Natural killer cell (primary cell): ENCODE data around the gene ATP10D. TPM values are rescaled to one million over a fixed set of nuclear protein-coding genes. Genes with fewer than 3 reads are reported as not detected.

Experiments used
- ATAC-seq, 3 donors: fragments of 150-1000 bp in 2 of 3; fragments of 200-7000 bp in 1 of 3; cut with Tn5 transposase; 1 replicate in 1 of 3; 2 replicates in 2 of 3; pipeline ENCODE4 v1.10.0; 2021; ENCODE audit warnings: mild to moderate bottlenecking in 2 of 3, moderate library complexity in 2 of 3
- DNase-seq, 2 donors: peaks; one replicate each; pipeline versions ENCODE4 v3.0.0 to v3.0.0-alpha.2; 2013 to 2021; ENCODE audit warnings: mixed read lengths in 1 of 2
- H3K27ac ChIP-seq: one replicate; pipeline ENCODE4 v1.5.1; 2013; ENCODE audit warnings: mild to moderate bottlenecking, low read length
- H3K27me3 ChIP-seq: one replicate; pipeline ENCODE4 v1.6.1; 2013; ENCODE audit warnings: low read length; ENCODE audit not compliant: control insufficient read depth, insufficient read depth
- H3K36me3 ChIP-seq: one replicate; pipeline ENCODE4 v1.6.1; 2013; ENCODE audit warnings: low read length; ENCODE audit not compliant: control insufficient read depth, insufficient read depth
- H3K4me1 ChIP-seq: one replicate; pipeline ENCODE4 v1.6.1; 2013; ENCODE audit warnings: low read length; ENCODE audit not compliant: control insufficient read depth, insufficient read depth
- H3K4me3 ChIP-seq: one replicate; pipeline ENCODE4 v1.5.1; 2013; ENCODE audit warnings: low read length
- H3K9me3 ChIP-seq: one replicate; pipeline ENCODE4 v1.6.1; 2013; ENCODE audit warnings: low read length; ENCODE audit not compliant: control insufficient read depth, insufficient read depth
- H3K27ac Mint-ChIP-seq, 2 donors: one replicate each; pipeline ENCODE4 v1.8.0; 2022; ENCODE audit warnings: mild to moderate bottlenecking in 2 of 2, mixed read lengths in 2 of 2, moderate library complexity in 1 of 2
- H3K27me3 Mint-ChIP-seq, 2 donors: one replicate each; pipeline ENCODE4 v1.8.0; 2022; ENCODE audit warnings: low read depth in 2 of 2, mixed read lengths in 2 of 2
- H3K36me3 Mint-ChIP-seq: one replicate; pipeline ENCODE4 v1.8.0; 2022; ENCODE audit warnings: mixed read lengths
- H3K4me1 Mint-ChIP-seq, 2 donors: one replicate each; pipeline ENCODE4 v1.8.0; 2022; ENCODE audit warnings: mixed read lengths in 2 of 2
- H3K4me3 Mint-ChIP-seq: one replicate; pipeline ENCODE4 v1.8.0; 2022; ENCODE audit warnings: mild to moderate bottlenecking, moderate library complexity, mixed read lengths
- H3K9me3 Mint-ChIP-seq, 2 donors: one replicate each; pipeline ENCODE4 v1.8.0; 2022; ENCODE audit warnings: mixed read lengths in 2 of 2
- WGBS: methylation state at CpG from one replicate; pipeline ENCODE4 v1.1.7; 2013; ENCODE audit warnings: missing lambda C conversion rate; ENCODE audit not compliant: insufficient coverage; 5-methylcytosine and 5-hydroxymethylcytosine counted together
- intact Hi-C: fragments of 100-400 bp; cut with micrococcal nuclease; formaldehyde crosslinking; loops from one replicate; pipeline ENCODE4 v1.14.2; 2022
- total RNA-seq, 4 donors: library from RNA; stranded (reverse); fragments of 120-200 nt in 1 of 4; gene quantifications; one replicate each; pipeline versions ENCODE4 v1.2.3 to v1.2.4, GENCODE V29; 2013 to 2022
- TF ChIP-seq, protein P1 (sequence below): fragments of 200-600 bp; IDR thresholded peaks from one replicate; pipeline ENCODE4 v1.8.0; 2022; ENCODE audit warnings: antibody characterized with exemption

The ATP10D gene
- total RNA-seq, 3 donors from 2014 or later (not counting 1 experiment from before 2014, with no cell fraction given): 19.8 to 79.3 (median 28.0) TPM

DNA sequence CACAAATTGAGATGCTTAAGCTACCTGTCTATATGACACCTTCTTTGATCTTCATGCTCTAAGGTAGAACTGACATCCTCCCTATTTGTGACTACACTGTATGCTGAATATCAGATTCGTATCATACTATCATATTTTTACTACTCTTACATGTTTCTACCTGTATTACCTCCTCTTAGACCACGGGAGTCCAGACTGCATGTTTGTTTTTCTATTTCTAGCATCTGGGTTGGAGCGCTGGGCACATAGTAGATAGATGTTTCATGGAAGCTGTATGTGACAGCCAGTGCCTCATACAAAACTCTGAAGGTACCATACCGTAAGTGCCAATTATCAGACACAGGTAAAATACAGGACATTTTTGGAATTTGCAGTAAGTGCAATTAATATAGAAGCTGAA is 47.6 kb downstream of the ATP10D start:
- Histone ChIP-seq H3K4me3 (no peak overlapping the region), H3K4me1 (peaks cover 39% of the 10 kb centered on the region), H3K27me3 (no peaks in the 10 kb centered on the region), H3K27ac (peak overlapping the region; percentile 82), H3K9me3 (no peaks in the 10 kb centered on the region), H3K36me3 (peaks cover 2% of the 10 kb centered on the region)
- H3K36me3 Mint-ChIP-seq: peaks cover 29% of the 10 kb centered on the region
- peaks cover 78 to 80% of the 10 kb centered on the region in 2 donors for H3K4me1 Mint-ChIP-seq
- ATAC-seq: no peak
- TF ChIP-seq, protein P1, sequence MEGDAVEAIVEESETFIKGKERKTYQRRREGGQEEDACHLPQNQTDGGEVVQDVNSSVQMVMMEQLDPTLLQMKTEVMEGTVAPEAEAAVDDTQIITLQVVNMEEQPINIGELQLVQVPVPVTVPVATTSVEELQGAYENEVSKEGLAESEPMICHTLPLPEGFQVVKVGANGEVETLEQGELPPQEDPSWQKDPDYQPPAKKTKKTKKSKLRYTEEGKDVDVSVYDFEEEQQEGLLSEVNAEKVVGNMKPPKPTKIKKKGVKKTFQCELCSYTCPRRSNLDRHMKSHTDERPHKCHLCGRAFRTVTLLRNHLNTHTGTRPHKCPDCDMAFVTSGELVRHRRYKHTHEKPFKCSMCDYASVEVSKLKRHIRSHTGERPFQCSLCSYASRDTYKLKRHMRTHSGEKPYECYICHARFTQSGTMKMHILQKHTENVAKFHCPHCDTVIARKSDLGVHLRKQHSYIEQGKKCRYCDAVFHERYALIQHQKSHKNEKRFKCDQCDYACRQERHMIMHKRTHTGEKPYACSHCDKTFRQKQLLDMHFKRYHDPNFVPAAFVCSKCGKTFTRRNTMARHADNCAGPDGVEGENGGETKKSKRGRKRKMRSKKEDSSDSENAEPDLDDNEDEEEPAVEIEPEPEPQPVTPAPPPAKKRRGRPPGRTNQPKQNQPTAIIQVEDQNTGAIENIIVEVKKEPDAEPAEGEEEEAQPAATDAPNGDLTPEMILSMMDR: no peak
- H3K27me3 Mint-ChIP-seq: no peaks in the 10 kb centered on the region
- no peak for DNase-seq
- H3K4me3 Mint-ChIP-seq: peak overlapping the region; percentile 80
- H3K9me3 Mint-ChIP-seq: peaks cover 0 to 4% of the 10 kb centered on the region in 2 donors
- intact Hi-C loops: no loop called here
- WGBS: 87% methylated on average over 3 of the region's 4 CpGs
- H3K27ac Mint-ChIP-seq: peak overlapping the region; percentile 89

DNA sequence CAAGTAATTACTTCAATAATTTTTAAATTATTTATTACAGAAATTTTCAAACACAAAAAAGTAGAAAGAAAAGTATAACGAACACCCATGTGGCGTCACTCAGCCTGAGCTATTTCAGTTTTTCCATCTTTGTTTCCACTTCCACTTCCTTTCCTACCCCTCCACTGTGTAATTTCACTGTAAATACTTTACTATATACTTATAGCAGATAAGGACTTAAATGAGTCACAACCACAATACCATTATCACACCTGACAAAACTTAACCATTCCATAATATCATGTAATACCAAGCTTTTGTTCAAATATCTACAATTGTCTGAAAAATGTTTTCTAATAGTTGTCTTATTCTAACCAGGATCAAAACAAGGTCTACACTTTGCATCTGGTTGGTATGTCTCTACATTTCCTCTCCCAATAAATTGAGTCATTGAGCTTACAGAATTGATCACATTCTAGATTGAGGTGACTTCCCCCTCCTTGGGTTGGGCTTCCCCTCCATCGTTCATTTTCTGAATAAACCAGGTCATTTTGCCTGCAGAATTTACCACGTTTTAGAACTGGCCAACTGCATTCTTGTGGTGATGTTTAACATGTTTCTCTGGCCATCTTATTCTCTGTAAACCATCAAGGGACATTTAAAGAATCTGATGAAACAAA is 48.7 kb downstream of the ATP10D start:
- H3K36me3 Mint-ChIP-seq: peaks cover 28% of the 10 kb centered on the region
- Histone ChIP-seq H3K27ac (peak overlapping the region; percentile 11), H3K36me3 (peaks cover 3% of the 10 kb centered on the region), H3K27me3 (no peaks in the 10 kb centered on the region), H3K4me3 (no peak overlapping the region), H3K9me3 (no peaks in the 10 kb centered on the region), H3K4me1 (peaks cover 39% of the 10 kb centered on the region)
- intact Hi-C loops: no loop called here
- peak overlapping the region; percentile 63 to 82 for H3K27ac Mint-ChIP-seq
- no peak for ATAC-seq
- no peaks in the 10 kb centered on the region for H3K27me3 Mint-ChIP-seq
- TF ChIP-seq, protein P1: no peak
- H3K9me3 Mint-ChIP-seq: peaks cover 0 to 4% of the 10 kb centered on the region in 2 donors
- H3K4me3 Mint-ChIP-seq: peak overlapping the region; percentile 79
- WGBS: 37% methylated on average over 4 of the region's 4 CpGs
- peaks cover 79 to 86% of the 10 kb centered on the region in 2 donors for H3K4me1 Mint-ChIP-seq
- DNase-seq: no peak

DNA sequence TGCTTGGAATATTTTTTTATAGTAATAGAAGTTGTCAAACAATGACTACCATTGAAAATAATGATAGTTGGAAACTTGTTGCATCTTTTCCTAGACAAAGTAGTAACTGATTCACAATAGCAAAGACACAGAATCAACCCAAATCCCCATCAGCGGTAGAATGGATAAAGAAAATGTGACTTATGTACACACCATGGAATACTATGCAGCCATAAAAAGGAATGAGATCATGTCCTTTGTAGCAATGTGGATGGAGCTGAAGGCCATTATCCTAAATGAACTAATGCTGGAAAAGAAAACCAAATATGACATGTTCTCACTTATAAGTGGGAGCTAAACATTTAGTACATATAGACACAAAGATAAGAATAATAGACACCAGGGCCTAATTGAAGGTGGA is 49.7 kb downstream of the ATP10D start:
- Mint-ChIP-seq H3K4me3 (peak overlapping the region; percentile 79), H3K9me3 (peaks cover 0 to 2% of the 10 kb centered on the region in 2 donors), H3K36me3 (peaks cover 18% of the 10 kb centered on the region), H3K27me3 (no peaks in the 10 kb centered on the region), H3K27ac (peak overlapping the region; percentile 54 to 82), H3K4me1 (peaks cover 73 to 77% of the 10 kb centered on the region in 2 donors)
- H3K36me3 ChIP-seq: peaks cover 5% of the 10 kb centered on the region
- TF ChIP-seq, protein P1: no peak
- H3K9me3 ChIP-seq: no peaks in the 10 kb centered on the region
- H3K27me3 ChIP-seq: no peaks in the 10 kb centered on the region
- no peak overlapping the region for H3K27ac ChIP-seq
- no CpG with 5 or more reads among the region's 1 CpG for WGBS
- intact Hi-C loops: no loop called here
- peaks cover 39% of the 10 kb centered on the region for H3K4me1 ChIP-seq
- DNase-seq (no peak), ATAC-seq (no peak)
- H3K4me3 ChIP-seq: no peak overlapping the region
